OCI-LY3 (cell line): ENCODE data around the gene EBLN1.

Experiments used
- H2AFZ ChIP-seq: fragments of 200-600, 300-600 bp; shearing (Covaris generic); 2 replicates; pipeline ENCODE4 v1.6.0; 2014; ENCODE audit warnings: antibody characterized with exemption, low read depth, low read length
- H3K27ac ChIP-seq: fragments of 200-600, 300-600 bp; sonication (generic); 2 replicates; pipeline ENCODE4 v1.5.1; 2014; ENCODE audit warnings: mild to moderate bottlenecking, low read length, moderate library complexity, mixed read lengths
- H3K27me3 ChIP-seq: fragments of 200-600, 300-600 bp; sonication (generic); 2 replicates; pipeline ENCODE4 v1.6.1; 2014; ENCODE audit warnings: low read depth, low read length, mixed read lengths
- H3K36me3 ChIP-seq: fragments of 200-600, 300-600 bp; sonication (generic); replicated peaks from 2 replicates; pipeline ENCODE3; 2014; ENCODE audit warnings: low read depth, low read length, mixed read lengths
- H3K4me1 ChIP-seq: fragments of 300-600, 200-600 bp; sonication (generic); 2 replicates; pipeline ENCODE4 v1.6.1; 2014; ENCODE audit warnings: low read length, mixed read lengths
- H3K4me2 ChIP-seq: fragments of 200-600, 300-600 bp; sonication (generic); 2 replicates; pipeline ENCODE4 v1.6.1; 2014; ENCODE audit warnings: low read length, mixed read lengths
- H3K4me3 ChIP-seq: fragments of 300-600, 200-600 bp; sonication (generic); 2 replicates; pipeline ENCODE4 v1.5.1; 2014; ENCODE audit warnings: antibody characterized with exemption, mild to moderate bottlenecking, low read length, moderate library complexity
- H3K79me2 ChIP-seq: fragments of 300-600, 200-600 bp; shearing (Covaris generic); 2 replicates; pipeline ENCODE4 v1.6.1; 2014; ENCODE audit warnings: mild to moderate bottlenecking, low read length, mixed read lengths
- H3K9ac ChIP-seq: fragments of 300-600, 200-600 bp; shearing (Covaris generic); 2 replicates; pipeline ENCODE4 v1.6.0; 2014; ENCODE audit warnings: mild to moderate bottlenecking, low read length, moderate library complexity
- H3K9me3 ChIP-seq: fragments of 200-600, 300-600 bp; shearing (Covaris generic); 2 replicates; pipeline ENCODE4 v1.6.1; 2014; ENCODE audit warnings: low read length, mixed read lengths; ENCODE audit not compliant: insufficient read depth
- H4K20me1 ChIP-seq: fragments of 200-600, 300-600 bp; sonication (generic); 2 replicates; pipeline ENCODE4 v1.6.1; 2016; ENCODE audit warnings: low read length, mixed read lengths; ENCODE audit not compliant: insufficient read depth
- CTCF ChIP-seq: fragments of 200-600, 300-600 bp; sonication (generic); IDR thresholded peaks from 2 replicates; pipeline ENCODE4 v1.5.1; 2014; ENCODE audit warnings: antibody characterized with exemption, low read length, low read depth
- EZH2phosphoT487 ChIP-seq: fragments of 200-600 bp; shearing (Covaris generic); IDR thresholded peaks from 2 replicates; pipeline ENCODE4 v1.6.1; 2018; ENCODE audit warnings: antibody characterized with exemption, mixed run types, low read depth

Gene EBLN1

GRCh38 chr10:22217842-22218241 lies at the start of gene EBLN1:
Gene EBLN1, minus strand, starts transcription at chr10:22218015. Its CDS starts 8,032 bp downstream, at chr10:22209983.
- no peak within 1 kb of the TSS for H3K27ac ChIP-seq
- H3K36me3 ChIP-seq = no peaks in the 10 kb centered on the region
- H3K4me3 ChIP-seq = no peak within 1 kb of the TSS
- no peaks in the 10 kb centered on the region for H3K9me3 ChIP-seq
- H3K79me2 ChIP-seq = no peaks in the 10 kb centered on the region
- H3K27me3 ChIP-seq = no peaks in the 10 kb centered on the region
- TF ChIP-seq CTCF (no peak), EZH2phosphoT487 (no peak)
- no peaks in the 10 kb centered on the region for H4K20me1 ChIP-seq
- H3K4me2 ChIP-seq = no peak within 1 kb of the TSS
- peaks cover 31% of the 10 kb centered on the region for H3K4me1 ChIP-seq
- H3K9ac ChIP-seq = no peak within 1 kb of the TSS
- no peak within 1 kb of the TSS for H2AFZ ChIP-seq

GRCh38 chr10:22265839-22266537 lies 48.2 kb upstream of the EBLN1 start:
- no peak overlapping the region for H3K27ac ChIP-seq
- H3K27me3 ChIP-seq = peaks cover 13% of the 10 kb centered on the region; the same call in 1 of the 2 replicates
- H2AFZ ChIP-seq = no peak overlapping the region
- no peak overlapping the region for H3K9ac ChIP-seq
- H3K79me2 ChIP-seq = no peaks in the 10 kb centered on the region
- no peak overlapping the region for H3K4me3 ChIP-seq
- H3K36me3 ChIP-seq = no peaks in the 10 kb centered on the region
- H3K4me2 ChIP-seq = no peak overlapping the region
- no peaks in the 10 kb centered on the region for H3K4me1 ChIP-seq
- no peaks in the 10 kb centered on the region for H4K20me1 ChIP-seq
- TF ChIP-seq EZH2phosphoT487 = no peak
- no peak for TF ChIP-seq CTCF
- H3K9me3 ChIP-seq = no peaks in the 10 kb centered on the region

- Histone ChIP-seq H3K4me2 (no peak overlapping the region), H3K9ac (no peak overlapping the region), H3K9me3 (no peaks in the 10 kb centered on the region), H3K4me1 (no peaks in the 10 kb centered on the region), H3K36me3 (no peaks in the 10 kb centered on the region), H3K27me3 (peaks cover 19% of the 10 kb centered on the region), H3K4me3 (no peak overlapping the region), H3K27ac (no peak overlapping the region), H2AFZ (no peak overlapping the region), H3K79me2 (no peaks in the 10 kb centered on the region), H4K20me1 (no peaks in the 10 kb centered on the region)
- no peak for TF ChIP-seq CTCF
- no peak for TF ChIP-seq EZH2phosphoT487
Measured at GRCh38 chr10:22263106-22263505, 45.3 kb upstream of the EBLN1 start.

- TF ChIP-seq EZH2phosphoT487 (no peak), CTCF (peak; percentile 44)
- Histone ChIP-seq H3K4me3 (no peak overlapping the region), H3K79me2 (no peaks in the 10 kb centered on the region), H3K9me3 (no peaks in the 10 kb centered on the region), H3K27ac (no peak overlapping the region), H3K27me3 (peaks cover 41% of the 10 kb centered on the region), H2AFZ (no peak overlapping the region), H3K36me3 (no peaks in the 10 kb centered on the region), H3K9ac (no peak overlapping the region), H3K4me1 (no peaks in the 10 kb centered on the region), H4K20me1 (no peaks in the 10 kb centered on the region), H3K4me2 (no peak overlapping the region)
Measured at GRCh38 chr10:22259280-22259679, 41.5 kb upstream of the EBLN1 start.
